Measurements from ENCODE around the gene DHRS4L2.
"Not testable (repeated sequence)": the region's sequence is repeated elsewhere in the genome, so short reads cannot be mapped to it uniquely, and the experiment has no call there.

DHRS4L2 gene

GRCh38 chr14:24020520-24020919 lies 31.8 kb downstream of the DHRS4L2 start:
- DNase-seq = not testable (repeated sequence)

- DNase-seq = not testable (repeated sequence)
Measured at GRCh38 chr14:24024939-24025418, 36.2 kb downstream of the DHRS4L2 start.

- not testable (repeated sequence) for DNase-seq
Measured at GRCh38 chr14:24029687-24030086, 41.0 kb downstream of the DHRS4L2 start.

GRCh38 chr14:24031331-24031730 lies 42.6 kb downstream of the DHRS4L2 start:
- DNase-seq = not testable (repeated sequence)

DNA sequence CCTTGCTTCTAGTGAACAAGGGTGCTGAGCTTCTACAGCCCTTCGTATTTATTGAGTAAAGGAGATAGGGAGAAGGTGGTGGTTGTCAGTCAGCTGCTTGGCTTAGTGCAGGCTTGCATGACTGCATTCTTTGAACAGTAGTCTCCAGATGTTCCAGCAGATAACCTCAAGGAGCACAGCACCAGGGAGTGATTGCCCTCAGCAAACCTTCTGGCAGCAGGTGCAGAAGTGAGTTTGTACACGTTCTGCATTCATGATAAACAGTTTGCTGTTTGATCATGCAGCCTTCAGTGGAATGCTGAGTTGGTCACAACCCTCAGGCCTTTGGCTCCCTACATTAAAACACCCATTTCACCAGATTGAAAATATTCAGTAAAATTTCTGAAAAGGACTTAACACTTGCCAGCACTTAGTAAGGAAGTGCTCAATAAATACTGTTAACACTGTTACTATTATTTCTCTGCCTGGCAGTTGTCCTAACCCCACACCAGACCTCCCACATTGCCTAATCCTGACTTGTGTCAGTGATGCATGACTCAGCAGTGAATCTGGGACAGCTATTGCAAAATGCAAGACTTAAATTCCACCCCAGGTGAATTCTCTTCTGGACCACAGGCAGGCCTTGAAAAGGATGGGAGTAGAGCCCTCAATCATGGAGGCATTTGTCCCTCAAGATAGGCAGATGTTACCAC lies 44.1 kb downstream of the DHRS4L2 start:
- no peak for DNase-seq

- not testable (repeated sequence) for DNase-seq
Measured at GRCh38 chr14:24035769-24036168, 47.0 kb downstream of the DHRS4L2 start.

- DNase-seq = peak; percentile 76
Measured at GRCh38 chr14:24036169-24036962, 47.6 kb downstream of the DHRS4L2 start.

DNA sequence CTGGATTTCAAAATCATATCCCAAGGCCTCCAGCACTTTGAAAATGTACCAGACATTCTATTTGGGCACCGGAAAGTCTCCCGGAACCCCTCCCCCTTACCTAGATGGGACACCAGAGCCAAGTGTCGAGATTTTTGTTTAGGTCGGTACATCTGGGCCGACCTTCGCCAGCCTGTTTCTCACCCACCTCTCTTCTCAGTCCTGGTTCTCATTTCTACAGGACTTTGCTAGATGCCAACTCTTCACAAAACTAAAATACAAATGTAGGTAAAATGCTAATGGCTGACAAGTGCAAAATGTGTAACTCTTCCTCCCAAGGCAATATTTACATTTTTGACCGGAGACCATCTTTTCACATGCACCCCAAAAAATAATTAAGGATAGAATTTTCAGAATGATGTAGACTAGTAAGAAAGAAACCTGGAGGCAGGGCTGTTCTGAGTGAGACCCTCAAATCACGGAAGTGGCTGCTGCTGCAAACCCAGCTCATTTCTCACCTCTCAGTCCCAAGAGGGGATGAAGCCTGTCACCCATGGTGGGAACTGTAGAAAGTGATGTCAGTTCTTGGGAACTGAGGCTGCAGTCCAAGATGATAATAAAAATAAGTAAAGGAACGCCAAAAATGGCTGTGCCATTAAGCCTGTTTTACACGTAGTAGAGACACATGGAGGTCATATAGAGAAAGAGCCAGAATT lies 48.4 kb downstream of the DHRS4L2 start:
- DNase-seq = not testable (repeated sequence)

DNA sequence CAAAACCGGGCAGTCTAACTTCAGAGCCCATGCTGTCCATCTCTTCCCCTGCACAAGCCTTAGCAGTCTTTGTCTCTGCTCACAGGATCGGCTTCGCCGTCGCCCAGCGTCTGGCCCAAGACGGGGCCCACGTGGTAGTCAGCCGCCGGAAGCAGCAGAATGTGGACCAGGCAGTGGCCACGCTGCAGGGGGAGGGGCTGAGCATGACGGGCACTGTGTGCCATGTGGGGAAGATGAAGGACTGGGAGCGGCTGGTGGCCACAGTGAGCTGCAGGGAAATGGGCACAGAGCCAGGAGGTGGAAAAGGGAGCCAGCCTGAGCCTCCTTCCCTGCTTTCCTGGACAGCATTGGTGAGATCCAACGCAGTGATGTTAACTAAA lies 48.9 kb downstream of the DHRS4L2 start:
- DNase-seq = no peak

DNA sequence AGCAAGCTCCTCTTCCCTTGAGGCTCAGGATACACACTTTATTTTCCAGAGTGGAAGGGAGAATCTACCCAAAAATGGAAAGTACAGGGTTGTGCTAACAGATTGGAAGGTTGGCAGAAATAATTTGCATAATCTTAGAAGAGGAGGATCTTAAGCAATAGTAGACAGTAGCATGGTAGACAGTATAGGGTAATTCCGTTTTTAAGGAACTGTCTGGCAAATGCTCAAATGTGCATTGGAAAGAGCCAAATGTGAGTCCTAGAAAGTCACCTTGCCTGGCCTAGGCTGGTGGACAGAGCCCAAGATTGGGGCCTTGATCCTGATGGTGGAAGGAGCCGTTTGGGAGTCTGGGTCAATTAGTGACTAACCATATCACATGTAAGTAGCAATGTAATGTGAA lies 50.0 kb downstream of the DHRS4L2 start:
- DNase-seq = no peak

DNA sequence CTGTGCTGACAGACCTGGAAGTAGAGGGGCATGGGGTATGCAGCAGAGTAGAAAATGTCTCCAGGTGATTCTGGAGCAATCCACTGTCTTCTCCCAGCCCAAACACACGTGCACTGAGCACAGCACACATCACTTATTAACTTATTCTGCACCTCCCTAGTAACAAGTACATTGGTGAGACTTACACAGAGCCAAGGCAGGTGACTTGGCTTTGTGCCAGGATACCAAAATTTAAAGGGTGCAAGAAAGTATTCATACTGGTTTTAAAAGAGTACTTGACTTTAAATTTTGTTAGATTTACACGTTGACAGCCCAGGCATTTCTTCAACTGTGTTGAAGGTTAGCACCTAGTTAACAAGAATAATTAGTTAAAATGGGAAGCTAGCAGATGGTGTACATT lies 52.0 kb downstream of the DHRS4L2 start:
- DNase-seq = no peak

DNA sequence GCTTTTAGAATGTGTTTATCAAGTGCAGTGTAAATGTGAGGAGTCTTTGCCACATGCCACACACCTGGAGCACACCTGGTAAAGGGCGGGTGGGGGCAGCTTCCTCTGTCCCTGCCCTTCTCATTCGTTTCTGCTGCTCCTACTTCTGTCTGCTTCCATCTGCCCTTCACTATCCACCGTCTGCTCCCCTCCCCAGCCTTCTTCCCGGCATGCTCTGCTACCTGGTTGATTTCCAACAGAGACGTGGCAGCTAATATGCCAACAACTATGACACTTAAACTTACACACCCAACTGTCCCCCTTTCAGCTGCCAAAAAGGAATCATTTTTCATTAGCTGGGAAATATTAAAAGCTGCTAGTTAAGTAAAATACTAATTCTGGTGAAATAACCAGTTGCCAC lies 54.0 kb downstream of the DHRS4L2 start:
- DNase-seq = no peak

- not testable (repeated sequence) for DNase-seq
Measured at GRCh38 chr14:24049002-24049401, 60.3 kb downstream of the DHRS4L2 start.

- DNase-seq = not testable (repeated sequence)
Measured at GRCh38 chr14:24050753-24051152, 62.0 kb downstream of the DHRS4L2 start.

GRCh38 chr14:24051176-24051788 lies 62.6 kb downstream of the DHRS4L2 start:
- no peak for DNase-seq

- DNase-seq = peak; percentile 73
Measured at GRCh38 chr14:24051789-24052655, 63.3 kb downstream of the DHRS4L2 start, which contains the start of gene CARMIL3. TSS of gene CARMIL3 (plus strand) at chr14:24052009. CDS start at chr14:24052154, 145 bp downstream.

DNA sequence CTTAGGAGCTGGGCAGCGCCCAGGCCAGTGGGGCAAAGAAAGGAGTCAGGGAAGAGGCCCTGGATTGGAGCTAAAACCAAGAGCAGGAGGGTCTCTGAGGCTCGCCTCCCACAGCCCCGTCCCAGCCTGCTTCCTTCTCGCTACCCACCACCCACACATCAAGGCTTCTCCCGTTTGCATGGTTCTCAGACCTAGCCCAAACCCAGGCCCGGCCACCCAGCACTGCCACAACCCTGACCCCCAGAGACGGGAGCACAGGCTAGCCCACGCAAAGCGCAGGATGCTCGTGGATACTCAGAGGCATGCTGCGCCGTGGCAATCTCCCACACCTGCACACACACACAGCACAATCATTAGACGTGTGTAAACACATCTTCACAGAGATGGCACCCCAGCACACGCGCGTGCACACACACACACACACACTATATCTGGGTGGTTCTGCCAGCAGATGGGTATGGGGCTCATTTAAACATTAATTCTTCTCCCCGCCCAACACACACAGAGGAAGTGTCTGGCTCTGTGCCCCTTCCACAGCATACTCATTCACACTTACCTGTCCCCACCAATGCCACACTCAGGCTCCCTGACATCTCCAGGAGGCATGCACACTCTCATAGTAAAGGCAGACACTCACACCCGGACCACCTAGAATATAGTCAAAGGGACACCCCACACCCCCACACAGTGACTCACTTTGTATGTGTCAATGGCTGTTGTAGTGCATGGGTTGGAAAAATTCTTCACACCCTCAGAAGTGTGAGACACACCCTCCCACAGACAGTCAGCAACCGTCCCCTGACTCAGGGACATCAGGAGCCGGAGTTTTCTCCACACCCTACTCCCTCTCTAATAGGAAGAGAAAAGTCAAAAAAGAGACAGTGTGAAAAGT lies 64.2 kb downstream of the DHRS4L2 start:
- DNase-seq = peak; percentile 77

DNA sequence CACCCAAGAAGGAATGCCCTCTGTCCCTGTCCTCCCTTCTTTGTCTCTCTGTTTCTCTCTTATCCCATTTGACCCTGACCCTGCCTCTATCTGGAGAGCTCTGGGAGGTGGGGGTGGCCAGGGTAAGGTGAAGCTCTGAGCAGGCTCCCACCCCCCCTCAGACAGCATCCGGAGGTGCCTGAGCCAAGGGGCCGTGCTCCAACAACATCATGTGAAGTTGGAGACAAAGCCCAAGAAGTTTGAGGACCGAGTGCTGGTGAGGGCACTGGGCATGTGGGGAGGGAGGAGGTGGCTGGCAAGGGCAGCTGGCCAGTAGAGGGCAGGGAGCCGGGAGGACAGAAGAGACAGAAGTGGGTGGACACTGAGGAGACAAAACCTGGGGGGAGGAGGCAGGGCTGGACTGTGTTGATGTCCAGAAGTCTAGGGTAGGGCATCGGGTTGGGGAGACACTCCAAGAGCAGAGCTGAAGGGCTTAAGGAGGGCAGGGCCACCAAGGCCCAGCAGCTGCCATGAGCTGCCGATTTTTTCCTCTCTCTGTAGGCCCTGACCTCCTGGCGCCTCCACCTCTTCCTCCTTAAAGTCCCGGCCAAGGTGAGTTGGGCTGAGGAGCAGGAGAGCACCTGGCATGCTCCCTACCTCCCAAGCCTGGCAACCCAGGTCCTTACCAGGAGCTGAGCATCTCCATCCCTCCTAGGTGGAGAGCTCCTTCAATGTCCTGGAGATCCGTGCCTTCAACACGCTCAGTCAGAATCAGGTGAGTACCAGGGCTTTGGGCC lies 65.0 kb downstream of the DHRS4L2 start:
- no peak for DNase-seq

- DNase-seq = no peak
Measured at GRCh38 chr14:24054324-24054641, 65.6 kb downstream of the DHRS4L2 start.

DNA sequence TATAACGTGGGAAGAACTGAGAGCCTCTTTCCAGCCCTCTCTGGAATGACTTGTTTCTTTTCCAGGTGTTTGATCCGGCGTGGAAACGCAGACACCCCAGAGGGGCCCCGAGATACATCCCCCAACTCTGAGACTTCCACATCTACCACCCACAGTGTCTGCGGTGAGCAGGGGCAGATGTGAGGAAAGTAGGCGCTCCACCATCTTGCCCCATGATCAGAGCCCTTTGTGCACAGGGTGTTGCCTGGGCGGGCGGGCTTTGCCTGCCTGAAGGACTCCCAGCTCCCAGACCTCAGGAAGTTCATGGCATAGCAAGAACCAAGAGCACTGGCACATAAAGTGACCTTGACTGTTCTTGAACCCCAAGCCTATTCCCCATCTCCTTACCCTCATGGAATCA lies 65.9 kb downstream of the DHRS4L2 start:
- DNase-seq = no peak
